ENCODE measurements around the gene SLC2A13. TPM values are rescaled to one million over a fixed set of nuclear protein-coding genes. Genes with fewer than 3 reads are reported as not detected.
A peak's percentile ranks its signal among the peaks of the same experiment; 100 is the strongest.

Gene SLC2A13
- total and polyA plus RNA-seq, 10 of the 15 experiments (the other 5 are each of a cell fraction or from before 2014, with no cell fraction given), result 0.05 to 3.7 (median 0.25) TPM

DNA sequence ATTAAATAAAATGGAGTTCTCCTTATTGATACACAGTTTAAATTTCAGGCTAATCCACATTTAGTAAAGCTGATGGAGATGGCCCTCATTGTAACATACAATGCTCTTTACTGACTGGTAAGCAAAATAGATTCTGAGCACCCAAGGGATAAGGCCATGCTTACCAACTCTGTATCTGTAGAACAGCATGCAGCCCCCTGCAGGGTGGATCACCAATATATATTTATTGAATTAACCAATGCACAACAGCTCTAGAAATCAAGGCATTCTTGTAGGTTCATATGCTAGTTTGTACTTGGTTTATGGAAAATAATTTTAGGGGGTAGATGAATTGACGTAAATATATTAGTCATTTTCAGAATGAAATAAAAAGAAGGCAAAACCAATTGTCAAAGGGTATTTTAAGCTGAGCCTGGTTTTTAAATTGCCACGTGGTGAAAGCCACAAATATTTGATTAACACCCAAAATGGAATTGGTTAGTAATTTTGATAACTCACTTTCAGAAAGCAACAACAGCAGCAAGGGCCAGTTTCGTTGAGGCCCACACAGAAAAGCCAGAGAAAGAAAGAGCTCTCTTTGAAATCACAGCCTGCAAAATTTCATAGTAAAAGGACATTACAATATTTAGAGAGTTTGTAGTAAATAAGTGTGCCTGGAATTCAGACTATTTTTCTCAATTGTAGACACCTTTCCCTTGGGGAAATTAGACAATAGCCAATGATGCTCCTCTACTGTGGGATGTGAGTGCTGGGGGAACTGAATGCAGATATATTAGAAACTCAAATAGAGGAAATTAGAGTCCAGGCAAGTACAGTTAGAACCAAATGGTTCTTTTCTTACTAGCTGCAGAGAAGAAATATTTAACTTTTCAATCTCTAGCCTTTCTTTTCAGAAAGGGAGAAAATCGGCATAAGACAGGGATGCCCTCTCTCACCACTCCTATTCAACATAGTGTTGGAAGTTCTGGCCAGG is 270.1 kb downstream of the SLC2A13 start (continued):
- no peak for TF ChIP-seq NFYA (IDR thresholded peaks at IDR 0.05; ENCODE audit: borderline replicate concordance, low read depth, low read length)
- peak; percentile 87; the same call in 1 of the 2 replicates for TF ChIP-seq MEF2A (IDR thresholded peaks at IDR 0.05; ENCODE audit: insufficient read depth, low read depth, low read length)
- TF ChIP-seq, protein P1, sequence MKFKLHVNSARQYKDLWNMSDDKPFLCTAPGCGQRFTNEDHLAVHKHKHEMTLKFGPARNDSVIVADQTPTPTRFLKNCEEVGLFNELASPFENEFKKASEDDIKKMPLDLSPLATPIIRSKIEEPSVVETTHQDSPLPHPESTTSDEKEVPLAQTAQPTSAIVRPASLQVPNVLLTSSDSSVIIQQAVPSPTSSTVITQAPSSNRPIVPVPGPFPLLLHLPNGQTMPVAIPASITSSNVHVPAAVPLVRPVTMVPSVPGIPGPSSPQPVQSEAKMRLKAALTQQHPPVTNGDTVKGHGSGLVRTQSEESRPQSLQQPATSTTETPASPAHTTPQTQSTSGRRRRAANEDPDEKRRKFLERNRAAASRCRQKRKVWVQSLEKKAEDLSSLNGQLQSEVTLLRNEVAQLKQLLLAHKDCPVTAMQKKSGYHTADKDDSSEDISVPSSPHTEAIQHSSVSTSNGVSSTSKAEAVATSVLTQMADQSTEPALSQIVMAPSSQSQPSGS (IDR thresholded peaks at IDR 0.05; ENCODE audit: low read length), result 0 out of 2 replicates have a peak, but pooled peaks have one; percentile 29
- no peak for TF ChIP-seq TAF1 (IDR thresholded peaks at IDR 0.05; ENCODE audit: borderline replicate concordance, low read depth, low read length)
- TF ChIP-seq, protein P2, sequence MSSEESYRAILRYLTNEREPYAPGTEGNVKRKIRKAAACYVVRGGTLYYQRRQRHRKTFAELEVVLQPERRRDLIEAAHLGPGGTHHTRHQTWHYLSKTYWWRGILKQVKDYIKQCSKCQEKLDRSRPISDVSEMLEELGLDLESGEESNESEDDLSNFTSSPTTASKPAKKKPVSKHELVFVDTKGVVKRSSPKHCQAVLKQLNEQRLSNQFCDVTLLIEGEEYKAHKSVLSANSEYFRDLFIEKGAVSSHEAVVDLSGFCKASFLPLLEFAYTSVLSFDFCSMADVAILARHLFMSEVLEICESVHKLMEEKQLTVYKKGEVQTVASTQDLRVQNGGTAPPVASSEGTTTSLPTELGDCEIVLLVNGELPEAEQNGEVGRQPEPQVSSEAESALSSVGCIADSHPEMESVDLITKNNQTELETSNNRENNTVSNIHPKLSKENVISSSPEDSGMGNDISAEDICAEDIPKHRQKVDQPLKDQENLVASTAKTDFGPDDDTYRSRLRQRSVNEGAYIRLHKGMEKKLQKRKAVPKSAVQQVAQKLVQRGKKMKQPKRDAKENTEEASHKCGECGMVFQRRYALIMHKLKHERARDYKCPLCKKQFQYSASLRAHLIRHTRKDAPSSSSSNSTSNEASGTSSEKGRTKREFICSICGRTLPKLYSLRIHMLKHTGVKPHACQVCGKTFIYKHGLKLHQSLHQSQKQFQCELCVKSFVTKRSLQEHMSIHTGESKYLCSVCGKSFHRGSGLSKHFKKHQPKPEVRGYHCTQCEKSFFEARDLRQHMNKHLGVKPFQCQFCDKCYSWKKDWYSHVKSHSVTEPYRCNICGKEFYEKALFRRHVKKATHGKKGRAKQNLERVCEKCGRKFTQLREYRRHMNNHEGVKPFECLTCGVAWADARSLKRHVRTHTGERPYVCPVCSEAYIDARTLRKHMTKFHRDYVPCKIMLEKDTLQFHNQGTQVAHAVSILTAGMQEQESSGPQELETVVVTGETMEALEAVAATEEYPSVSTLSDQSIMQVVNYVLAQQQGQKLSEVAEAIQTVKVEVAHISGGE (CRISPR knock-in tag; IDR thresholded peaks at IDR 0.05), result no peak
- no peak for TF ChIP-seq PAX5 (IDR thresholded peaks at IDR 0.05; ENCODE audit: borderline replicate concordance, low read depth, low read length)
- no peak for TF ChIP-seq DPF2 (IDR thresholded peaks at IDR 0.05)
- no peak for TF ChIP-seq ZNF274 (IDR thresholded peaks at IDR 0.05; ENCODE audit: insufficient read depth, insufficient read length)
- no peak for TF ChIP-seq CHD1 (IDR thresholded peaks at IDR 0.05; ENCODE audit: low read depth, low read length)
- TF ChIP-seq, protein P3, sequence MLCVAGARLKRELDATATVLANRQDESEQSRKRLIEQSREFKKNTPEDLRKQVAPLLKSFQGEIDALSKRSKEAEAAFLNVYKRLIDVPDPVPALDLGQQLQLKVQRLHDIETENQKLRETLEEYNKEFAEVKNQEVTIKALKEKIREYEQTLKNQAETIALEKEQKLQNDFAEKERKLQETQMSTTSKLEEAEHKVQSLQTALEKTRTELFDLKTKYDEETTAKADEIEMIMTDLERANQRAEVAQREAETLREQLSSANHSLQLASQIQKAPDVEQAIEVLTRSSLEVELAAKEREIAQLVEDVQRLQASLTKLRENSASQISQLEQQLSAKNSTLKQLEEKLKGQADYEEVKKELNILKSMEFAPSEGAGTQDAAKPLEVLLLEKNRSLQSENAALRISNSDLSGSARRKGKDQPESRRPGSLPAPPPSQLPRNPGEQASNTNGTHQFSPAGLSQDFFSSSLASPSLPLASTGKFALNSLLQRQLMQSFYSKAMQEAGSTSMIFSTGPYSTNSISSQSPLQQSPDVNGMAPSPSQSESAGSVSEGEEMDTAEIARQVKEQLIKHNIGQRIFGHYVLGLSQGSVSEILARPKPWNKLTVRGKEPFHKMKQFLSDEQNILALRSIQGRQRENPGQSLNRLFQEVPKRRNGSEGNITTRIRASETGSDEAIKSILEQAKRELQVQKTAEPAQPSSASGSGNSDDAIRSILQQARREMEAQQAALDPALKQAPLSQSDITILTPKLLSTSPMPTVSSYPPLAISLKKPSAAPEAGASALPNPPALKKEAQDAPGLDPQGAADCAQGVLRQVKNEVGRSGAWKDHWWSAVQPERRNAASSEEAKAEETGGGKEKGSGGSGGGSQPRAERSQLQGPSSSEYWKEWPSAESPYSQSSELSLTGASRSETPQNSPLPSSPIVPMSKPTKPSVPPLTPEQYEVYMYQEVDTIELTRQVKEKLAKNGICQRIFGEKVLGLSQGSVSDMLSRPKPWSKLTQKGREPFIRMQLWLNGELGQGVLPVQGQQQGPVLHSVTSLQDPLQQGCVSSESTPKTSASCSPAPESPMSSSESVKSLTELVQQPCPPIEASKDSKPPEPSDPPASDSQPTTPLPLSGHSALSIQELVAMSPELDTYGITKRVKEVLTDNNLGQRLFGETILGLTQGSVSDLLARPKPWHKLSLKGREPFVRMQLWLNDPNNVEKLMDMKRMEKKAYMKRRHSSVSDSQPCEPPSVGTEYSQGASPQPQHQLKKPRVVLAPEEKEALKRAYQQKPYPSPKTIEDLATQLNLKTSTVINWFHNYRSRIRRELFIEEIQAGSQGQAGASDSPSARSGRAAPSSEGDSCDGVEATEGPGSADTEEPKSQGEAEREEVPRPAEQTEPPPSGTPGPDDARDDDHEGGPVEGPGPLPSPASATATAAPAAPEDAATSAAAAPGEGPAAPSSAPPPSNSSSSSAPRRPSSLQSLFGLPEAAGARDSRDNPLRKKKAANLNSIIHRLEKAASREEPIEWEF (IDR thresholded peaks at IDR 0.05; ENCODE audit: insufficient replicate concordance, low read depth, low read length), result no peak
- TF ChIP-seq, protein P4, sequence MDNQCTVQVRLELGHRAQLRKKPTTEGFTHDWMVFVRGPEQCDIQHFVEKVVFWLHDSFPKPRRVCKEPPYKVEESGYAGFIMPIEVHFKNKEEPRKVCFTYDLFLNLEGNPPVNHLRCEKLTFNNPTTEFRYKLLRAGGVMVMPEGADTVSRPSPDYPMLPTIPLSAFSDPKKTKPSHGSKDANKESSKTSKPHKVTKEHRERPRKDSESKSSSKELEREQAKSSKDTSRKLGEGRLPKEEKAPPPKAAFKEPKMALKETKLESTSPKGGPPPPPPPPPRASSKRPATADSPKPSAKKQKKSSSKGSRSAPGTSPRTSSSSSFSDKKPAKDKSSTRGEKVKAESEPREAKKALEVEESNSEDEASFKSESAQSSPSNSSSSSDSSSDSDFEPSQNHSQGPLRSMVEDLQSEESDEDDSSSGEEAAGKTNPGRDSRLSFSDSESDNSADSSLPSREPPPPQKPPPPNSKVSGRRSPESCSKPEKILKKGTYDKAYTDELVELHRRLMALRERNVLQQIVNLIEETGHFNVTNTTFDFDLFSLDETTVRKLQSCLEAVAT (IDR thresholded peaks at IDR 0.05), result no peak
- no peak for TF ChIP-seq KAT2A (conservative IDR thresholded peaks at IDR 0.05; ENCODE audit: control insufficient read depth, low read depth, low read length)
- TF ChIP-seq PML (IDR thresholded peaks at IDR 0.05; ENCODE audit: low read length), result no peak
- no peak for TF ChIP-seq BMI1 (IDR thresholded peaks at IDR 0.05; ENCODE audit: borderline replicate concordance)
- peak; percentile 76; the same call in 1 of the 2 replicates for TF ChIP-seq ZNF217 (IDR thresholded peaks at IDR 0.05)

Data from GM12878 (cell line).